WTC11 (cell line): ENCODE results near the gene COPS3. TPM values are rescaled to one million over a fixed set of nuclear protein-coding genes. Genes with fewer than 3 reads are reported as not detected.

ENCODE experiments used
- ATAC-seq: fragments of 200-7000 bp; cut with Tn5 transposase; 2 replicates; pipeline ENCODE4 v1.10.0; 2021; ENCODE audit warnings: mild to moderate bottlenecking, moderate library complexity
- CTCF ChIA-PET: fragments of 300-600 bp; sonication (Branson Sonifier 250); formaldehyde crosslinking; loops from one replicate; lab custom pipeline; 2021; ENCODE audit warnings: antibody characterized with exemption; lab: Charles Lee
- POLR2A ChIA-PET: fragments of 350-600 bp; sonication (Branson Sonifier 250); formaldehyde crosslinking; loops from one replicate; lab custom pipeline; 2021; ENCODE audit warnings: antibody characterized with exemption; lab: Charles Lee
- DNase-seq: peaks from one replicate; pipeline ENCODE4 v3.0.0; 2021; ENCODE audit warnings: low spot score
- H3K27ac Mint-ChIP-seq: 2 replicates; pipeline ENCODE4 v1.8.0; 2021; ENCODE audit warnings: mixed read lengths
- H3K27me3 Mint-ChIP-seq: 2 replicates; pipeline ENCODE4 v1.8.0; 2021; ENCODE audit warnings: low read depth, mild to moderate bottlenecking, moderate library complexity, mixed read lengths
- H3K36me3 Mint-ChIP-seq: 2 replicates; pipeline ENCODE4 v1.8.0; 2021; ENCODE audit warnings: mixed read lengths
- H3K4me1 Mint-ChIP-seq: 2 replicates; pipeline ENCODE4 v1.8.0; 2022; ENCODE audit warnings: mixed read lengths
- H3K4me3 Mint-ChIP-seq: 2 replicates; pipeline ENCODE4 v1.8.0; 2021; ENCODE audit warnings: mild to moderate bottlenecking, moderate library complexity, mixed read lengths
- H3K9me3 Mint-ChIP-seq: 2 replicates; pipeline ENCODE4 v1.8.0; 2021; ENCODE audit warnings: mixed read lengths
- ETV6 ChIP-seq: sonication (generic); formaldehyde crosslinking; IDR thresholded peaks from 2 replicates; pipeline ENCODE4 v1.8.1; 2022; ENCODE audit warnings: mild to moderate bottlenecking, missing genetic modification reagents
- FOXK1 ChIP-seq: sonication (generic); formaldehyde crosslinking; IDR thresholded peaks from 2 replicates; pipeline ENCODE4 v1.8.0; 2022; ENCODE audit warnings: mild to moderate bottlenecking, moderate library complexity, missing genetic modification reagents
- HMGA2 ChIP-seq: fragments of 250-450 bp; sonication (Bioruptor Pico); IDR thresholded peaks from 2 replicates; pipeline ENCODE4 v1.4.0; 2021; ENCODE audit warnings: mild to moderate bottlenecking, moderate library complexity
- JAZF1 ChIP-seq: fragments of 250-450 bp; sonication (Bioruptor Pico); IDR thresholded peaks from 2 replicates; pipeline ENCODE4 v1.9.0; 2021; ENCODE audit warnings: moderate library complexity, mild to moderate bottlenecking, inconsistent platforms
- KAT7 ChIP-seq: sonication (generic); formaldehyde crosslinking; IDR thresholded peaks from 2 replicates; pipeline ENCODE4 v1.8.1; 2023; ENCODE audit warnings: missing genetic modification reagents, mild to moderate bottlenecking, borderline replicate concordance
- MXD4 ChIP-seq: fragments of 250-450 bp; sonication (Bioruptor Pico); IDR thresholded peaks from 2 replicates; pipeline ENCODE4 v1.8.0; 2021; ENCODE audit warnings: mild to moderate bottlenecking, moderate library complexity, borderline replicate concordance
- NFYB ChIP-seq: sonication (generic); formaldehyde crosslinking; conservative IDR thresholded peaks from 2 replicates; pipeline ENCODE4 v1.8.0; 2022; ENCODE audit warnings: low read depth, missing genetic modification reagents
- NR1H2 ChIP-seq: sonication (generic); formaldehyde crosslinking; IDR thresholded peaks from 2 replicates; pipeline ENCODE4 v1.9.0; 2021; ENCODE audit warnings: mild to moderate bottlenecking, moderate library complexity, missing genetic modification reagents
- RELA ChIP-seq: sonication (generic); formaldehyde crosslinking; IDR thresholded peaks from 2 replicates; pipeline ENCODE4 v1.8.1; 2022; ENCODE audit warnings: missing genetic modification reagents, mild to moderate bottlenecking, borderline replicate concordance
- RORB ChIP-seq: fragments of 250-450 bp; sonication (Bioruptor Pico); IDR thresholded peaks from 2 replicates; pipeline ENCODE4 v1.9.0; 2021; ENCODE audit warnings: mild to moderate bottlenecking
- ZNF671 ChIP-seq: fragments of 250-450 bp; sonication (Bioruptor Pico); IDR thresholded peaks from 2 replicates; pipeline ENCODE4 v1.8.0; 2021; ENCODE audit warnings: mild to moderate bottlenecking
- total RNA-seq: library from RNA; stranded (reverse); gene quantifications from 3 replicates; pipeline ENCODE4 v1.2.3, GENCODE V29; 2021
- TF ChIP-seq, protein P1 (sequence below): sonication (generic); formaldehyde crosslinking; IDR thresholded peaks from 2 replicates; pipeline ENCODE4 v1.8.0; 2023; ENCODE audit warnings: mild to moderate bottlenecking, missing genetic modification reagents
- TF ChIP-seq, protein P2 (sequence below): sonication (generic); formaldehyde crosslinking; IDR thresholded peaks from 2 replicates; pipeline ENCODE4 v1.8.1; 2022; ENCODE audit warnings: low read depth, missing genetic modification reagents, borderline replicate concordance
- TF ChIP-seq, protein P3 (sequence below): sonication (generic); formaldehyde crosslinking; IDR thresholded peaks from 2 replicates; pipeline ENCODE4 v1.8.1; 2023; ENCODE audit warnings: mild to moderate bottlenecking, missing genetic modification reagents
- TF ChIP-seq, protein P4 (sequence below): sonication (generic); formaldehyde crosslinking; IDR thresholded peaks from 2 replicates; pipeline ENCODE4 v1.8.1; 2022; ENCODE audit warnings: missing genetic modification reagents, borderline replicate concordance
- TF ChIP-seq, protein P5 (sequence below): sonication (generic); formaldehyde crosslinking; IDR thresholded peaks from 2 replicates; pipeline ENCODE4 v1.8.1; 2022; ENCODE audit warnings: low read depth, mild to moderate bottlenecking, moderate library complexity, missing genetic modification reagents, borderline replicate concordance
- TF ChIP-seq, protein P6 (sequence below): fragments of 250-450 bp; sonication (Bioruptor Pico); conservative IDR thresholded peaks from 2 replicates; pipeline ENCODE4 v1.9.0; 2021; ENCODE audit warnings: mild to moderate bottlenecking
- TF ChIP-seq, protein P7 (sequence below): fragments of 250-450 bp; sonication (Bioruptor Pico); IDR thresholded peaks from 2 replicates; pipeline ENCODE4 v1.9.0; 2021; ENCODE audit warnings: moderate library complexity, mild to moderate bottlenecking, inconsistent platforms, borderline replicate concordance

Gene COPS3
- total RNA-seq, 1 experiment from 2014 or later, result 78.3 TPM

DNA sequence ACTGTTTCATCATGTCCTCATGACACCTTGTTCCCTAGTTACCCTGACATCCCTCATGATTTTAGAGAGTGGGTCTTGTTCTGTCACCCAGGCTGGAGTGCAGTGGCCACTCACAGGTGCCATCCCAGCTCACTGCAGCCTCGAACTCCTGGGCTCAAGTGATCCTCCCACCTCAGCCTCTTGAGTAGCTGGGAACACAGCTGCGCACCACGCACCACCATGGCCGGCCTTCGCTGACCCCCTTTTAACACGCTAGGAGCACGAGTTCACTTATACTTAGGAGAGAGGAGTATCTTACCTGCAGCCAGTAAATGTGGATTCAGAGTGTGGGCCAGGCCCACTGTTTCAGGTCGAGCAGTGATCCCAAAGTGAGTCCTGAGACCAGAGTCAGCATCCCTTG is 43.6 kb upstream of the COPS3 start:
- ATAC-seq, result no peak
- CTCF ChIA-PET, result no interaction called here
- no peaks in the 10 kb centered on the region for H3K27me3 Mint-ChIP-seq
- DNase-seq, result no peak
- no peak overlapping the region for H3K4me3 Mint-ChIP-seq
- no peak overlapping the region for H3K27ac Mint-ChIP-seq
- TF ChIP-seq, protein P1, sequence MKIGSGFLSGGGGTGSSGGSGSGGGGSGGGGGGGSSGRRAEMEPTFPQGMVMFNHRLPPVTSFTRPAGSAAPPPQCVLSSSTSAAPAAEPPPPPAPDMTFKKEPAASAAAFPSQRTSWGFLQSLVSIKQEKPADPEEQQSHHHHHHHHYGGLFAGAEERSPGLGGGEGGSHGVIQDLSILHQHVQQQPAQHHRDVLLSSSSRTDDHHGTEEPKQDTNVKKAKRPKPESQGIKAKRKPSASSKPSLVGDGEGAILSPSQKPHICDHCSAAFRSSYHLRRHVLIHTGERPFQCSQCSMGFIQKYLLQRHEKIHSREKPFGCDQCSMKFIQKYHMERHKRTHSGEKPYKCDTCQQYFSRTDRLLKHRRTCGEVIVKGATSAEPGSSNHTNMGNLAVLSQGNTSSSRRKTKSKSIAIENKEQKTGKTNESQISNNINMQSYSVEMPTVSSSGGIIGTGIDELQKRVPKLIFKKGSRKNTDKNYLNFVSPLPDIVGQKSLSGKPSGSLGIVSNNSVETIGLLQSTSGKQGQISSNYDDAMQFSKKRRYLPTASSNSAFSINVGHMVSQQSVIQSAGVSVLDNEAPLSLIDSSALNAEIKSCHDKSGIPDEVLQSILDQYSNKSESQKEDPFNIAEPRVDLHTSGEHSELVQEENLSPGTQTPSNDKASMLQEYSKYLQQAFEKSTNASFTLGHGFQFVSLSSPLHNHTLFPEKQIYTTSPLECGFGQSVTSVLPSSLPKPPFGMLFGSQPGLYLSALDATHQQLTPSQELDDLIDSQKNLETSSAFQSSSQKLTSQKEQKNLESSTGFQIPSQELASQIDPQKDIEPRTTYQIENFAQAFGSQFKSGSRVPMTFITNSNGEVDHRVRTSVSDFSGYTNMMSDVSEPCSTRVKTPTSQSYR (CRISPR knock-in tag), result no peak
- TF ChIP-seq RORB (CRISPR knock-in tag), result no peak
- TF ChIP-seq MXD4, result no peak
- TF ChIP-seq JAZF1 (CRISPR knock-in tag), result no peak
- no peak for TF ChIP-seq FOXK1 (CRISPR knock-in tag)
- TF ChIP-seq NR1H2 (CRISPR knock-in tag), result no peak
- TF ChIP-seq RELA (CRISPR knock-in tag), result no peak
- TF ChIP-seq NFYB, result no peak
- TF ChIP-seq KAT7 (CRISPR knock-in tag), result no peak
- TF ChIP-seq ZNF671 (CRISPR knock-in tag), result no peak
- TF ChIP-seq, protein P2, sequence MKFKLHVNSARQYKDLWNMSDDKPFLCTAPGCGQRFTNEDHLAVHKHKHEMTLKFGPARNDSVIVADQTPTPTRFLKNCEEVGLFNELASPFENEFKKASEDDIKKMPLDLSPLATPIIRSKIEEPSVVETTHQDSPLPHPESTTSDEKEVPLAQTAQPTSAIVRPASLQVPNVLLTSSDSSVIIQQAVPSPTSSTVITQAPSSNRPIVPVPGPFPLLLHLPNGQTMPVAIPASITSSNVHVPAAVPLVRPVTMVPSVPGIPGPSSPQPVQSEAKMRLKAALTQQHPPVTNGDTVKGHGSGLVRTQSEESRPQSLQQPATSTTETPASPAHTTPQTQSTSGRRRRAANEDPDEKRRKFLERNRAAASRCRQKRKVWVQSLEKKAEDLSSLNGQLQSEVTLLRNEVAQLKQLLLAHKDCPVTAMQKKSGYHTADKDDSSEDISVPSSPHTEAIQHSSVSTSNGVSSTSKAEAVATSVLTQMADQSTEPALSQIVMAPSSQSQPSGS, result no peak
- TF ChIP-seq, protein P3, sequence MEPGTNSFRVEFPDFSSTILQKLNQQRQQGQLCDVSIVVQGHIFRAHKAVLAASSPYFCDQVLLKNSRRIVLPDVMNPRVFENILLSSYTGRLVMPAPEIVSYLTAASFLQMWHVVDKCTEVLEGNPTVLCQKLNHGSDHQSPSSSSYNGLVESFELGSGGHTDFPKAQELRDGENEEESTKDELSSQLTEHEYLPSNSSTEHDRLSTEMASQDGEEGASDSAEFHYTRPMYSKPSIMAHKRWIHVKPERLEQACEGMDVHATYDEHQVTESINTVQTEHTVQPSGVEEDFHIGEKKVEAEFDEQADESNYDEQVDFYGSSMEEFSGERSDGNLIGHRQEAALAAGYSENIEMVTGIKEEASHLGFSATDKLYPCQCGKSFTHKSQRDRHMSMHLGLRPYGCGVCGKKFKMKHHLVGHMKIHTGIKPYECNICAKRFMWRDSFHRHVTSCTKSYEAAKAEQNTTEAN, result no peak
- TF ChIP-seq, protein P4, sequence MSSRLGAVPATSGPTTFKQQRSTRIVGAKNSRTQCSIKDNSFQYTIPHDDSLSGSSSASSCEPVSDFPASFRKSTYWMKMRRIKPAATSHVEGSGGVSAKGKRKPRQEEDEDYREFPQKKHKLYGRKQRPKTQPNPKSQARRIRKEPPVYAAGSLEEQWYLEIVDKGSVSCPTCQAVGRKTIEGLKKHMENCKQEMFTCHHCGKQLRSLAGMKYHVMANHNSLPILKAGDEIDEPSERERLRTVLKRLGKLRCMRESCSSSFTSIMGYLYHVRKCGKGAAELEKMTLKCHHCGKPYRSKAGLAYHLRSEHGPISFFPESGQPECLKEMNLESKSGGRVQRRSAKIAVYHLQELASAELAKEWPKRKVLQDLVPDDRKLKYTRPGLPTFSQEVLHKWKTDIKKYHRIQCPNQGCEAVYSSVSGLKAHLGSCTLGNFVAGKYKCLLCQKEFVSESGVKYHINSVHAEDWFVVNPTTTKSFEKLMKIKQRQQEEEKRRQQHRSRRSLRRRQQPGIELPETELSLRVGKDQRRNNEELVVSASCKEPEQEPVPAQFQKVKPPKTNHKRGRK (CRISPR knock-in tag), result no peak
- TF ChIP-seq, protein P5, sequence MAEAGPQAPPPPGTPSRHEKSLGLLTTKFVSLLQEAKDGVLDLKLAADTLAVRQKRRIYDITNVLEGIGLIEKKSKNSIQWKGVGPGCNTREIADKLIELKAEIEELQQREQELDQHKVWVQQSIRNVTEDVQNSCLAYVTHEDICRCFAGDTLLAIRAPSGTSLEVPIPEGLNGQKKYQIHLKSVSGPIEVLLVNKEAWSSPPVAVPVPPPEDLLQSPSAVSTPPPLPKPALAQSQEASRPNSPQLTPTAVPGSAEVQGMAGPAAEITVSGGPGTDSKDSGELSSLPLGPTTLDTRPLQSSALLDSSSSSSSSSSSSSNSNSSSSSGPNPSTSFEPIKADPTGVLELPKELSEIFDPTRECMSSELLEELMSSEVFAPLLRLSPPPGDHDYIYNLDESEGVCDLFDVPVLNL (CRISPR knock-in tag), result no peak
- TF ChIP-seq, protein P6, sequence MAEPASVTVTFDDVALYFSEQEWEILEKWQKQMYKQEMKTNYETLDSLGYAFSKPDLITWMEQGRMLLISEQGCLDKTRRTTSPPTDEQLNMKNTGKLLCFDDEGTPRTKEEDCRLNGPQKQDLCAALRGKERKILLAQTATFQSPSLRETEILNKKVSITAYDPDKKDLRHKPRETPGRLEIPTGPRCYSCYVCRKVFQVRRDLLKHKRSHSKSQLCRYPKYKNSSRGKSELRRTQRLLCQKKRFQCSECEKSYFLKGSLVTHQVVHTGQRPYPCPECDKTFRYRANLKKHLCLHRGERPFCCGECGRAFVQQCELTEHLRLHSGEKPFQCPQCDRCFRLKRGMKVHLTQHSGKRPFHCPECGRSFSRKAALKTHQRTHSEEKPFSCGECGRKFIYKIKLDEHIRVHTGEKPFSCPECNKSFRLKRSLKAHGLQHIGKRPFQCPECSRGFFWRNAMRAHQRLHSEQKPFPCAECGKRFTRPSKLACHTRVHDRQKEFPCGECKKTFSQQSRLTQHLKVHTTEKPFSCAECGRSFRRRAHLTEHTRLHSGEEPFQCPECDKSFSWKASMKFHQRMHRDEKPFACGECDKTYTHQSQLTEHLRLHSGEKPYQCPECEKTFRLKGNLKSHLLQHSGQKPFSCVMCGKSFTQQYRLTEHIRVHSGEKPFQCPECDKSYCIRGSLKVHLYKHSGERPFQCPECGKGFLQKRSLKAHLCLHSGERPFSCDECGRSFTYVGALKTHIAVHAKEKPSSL (CRISPR knock-in tag), result no peak
- no peak for TF ChIP-seq ETV6
- TF ChIP-seq HMGA2 (CRISPR knock-in tag), result no peak
- TF ChIP-seq, protein P7, sequence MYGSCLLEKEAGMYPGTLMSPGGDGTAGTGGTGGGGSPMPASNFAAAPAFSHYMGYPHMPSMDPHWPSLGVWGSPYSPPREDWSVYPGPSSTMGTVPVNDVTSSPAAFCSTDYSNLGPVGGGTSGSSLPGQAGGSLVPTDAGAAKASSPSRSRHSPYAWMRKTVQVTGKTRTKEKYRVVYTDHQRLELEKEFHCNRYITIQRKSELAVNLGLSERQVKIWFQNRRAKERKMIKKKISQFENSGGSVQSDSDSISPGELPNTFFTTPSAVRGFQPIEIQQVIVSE, result no peak
- TF ChIP-seq, all 79 proteins: peak for 0
- Mint-ChIP-seq H3K4me1 (no peaks in the 10 kb centered on the region), H3K9me3 (no peaks in the 10 kb centered on the region), H3K36me3 (no peaks in the 10 kb centered on the region; the same call in 1 of the 2 replicates)
- POLR2A ChIA-PET, result no interaction called here
